Measurements from ENCODE around the gene KCNMA1. TPM values are rescaled to one million over a fixed set of nuclear protein-coding genes. Genes with fewer than 3 reads are reported as not detected.
"Not testable (repeated sequence)": the region's sequence is repeated elsewhere in the genome, so short reads cannot be mapped to it uniquely, and the experiment has no call there.

KCNMA1 gene
- total RNA-seq, 1 donor from 2014 or later, result 5.4 TPM

DNA sequence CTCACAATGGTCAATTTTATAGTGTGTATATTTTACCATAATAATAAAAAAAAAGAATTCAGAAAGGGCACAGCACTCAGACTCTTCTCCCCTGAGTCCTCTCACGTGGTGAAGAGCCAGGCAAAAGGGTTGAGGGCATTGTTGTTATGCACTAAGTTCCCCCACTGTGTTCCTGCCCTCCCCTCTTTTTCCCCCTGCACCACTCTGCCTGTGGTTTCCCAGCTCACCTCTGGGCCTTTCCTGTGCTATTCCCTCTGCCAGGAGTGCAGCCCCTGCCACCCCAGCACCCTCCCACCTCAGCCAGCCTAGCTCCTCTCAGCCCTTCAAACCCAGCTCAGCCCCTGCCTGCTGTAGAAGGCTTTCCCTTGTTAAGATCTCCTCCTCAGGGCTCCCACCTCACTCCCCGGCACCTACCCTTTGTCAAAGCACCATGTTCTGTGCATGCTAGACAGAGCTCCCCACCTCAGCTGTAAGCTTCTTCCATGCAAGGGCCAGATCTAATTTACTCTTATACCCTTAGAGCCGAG, 108.5 kb downstream of the KCNMA1 start:
- no peak for ATAC-seq

DNA sequence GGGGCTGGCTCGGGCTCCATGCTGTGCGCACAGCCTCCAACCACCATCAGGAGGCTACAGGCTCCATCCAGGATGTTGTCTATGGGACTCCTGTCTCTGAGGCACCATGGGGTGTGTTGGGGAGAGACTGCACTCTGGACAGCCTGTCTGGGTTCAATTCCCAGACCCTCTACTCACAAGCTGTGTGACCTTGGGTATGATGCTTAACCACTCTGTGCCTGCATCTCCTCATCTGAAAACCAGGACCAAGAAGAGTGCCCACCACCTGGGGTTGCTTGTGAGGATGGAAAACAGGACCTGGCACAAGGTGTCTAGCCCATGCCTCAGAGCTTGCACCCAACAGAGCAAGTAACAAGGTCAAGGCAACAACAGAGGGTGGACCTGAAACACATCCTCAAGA, 109.8 kb downstream of the KCNMA1 start:
- ATAC-seq, result peak; percentile 8

DNA sequence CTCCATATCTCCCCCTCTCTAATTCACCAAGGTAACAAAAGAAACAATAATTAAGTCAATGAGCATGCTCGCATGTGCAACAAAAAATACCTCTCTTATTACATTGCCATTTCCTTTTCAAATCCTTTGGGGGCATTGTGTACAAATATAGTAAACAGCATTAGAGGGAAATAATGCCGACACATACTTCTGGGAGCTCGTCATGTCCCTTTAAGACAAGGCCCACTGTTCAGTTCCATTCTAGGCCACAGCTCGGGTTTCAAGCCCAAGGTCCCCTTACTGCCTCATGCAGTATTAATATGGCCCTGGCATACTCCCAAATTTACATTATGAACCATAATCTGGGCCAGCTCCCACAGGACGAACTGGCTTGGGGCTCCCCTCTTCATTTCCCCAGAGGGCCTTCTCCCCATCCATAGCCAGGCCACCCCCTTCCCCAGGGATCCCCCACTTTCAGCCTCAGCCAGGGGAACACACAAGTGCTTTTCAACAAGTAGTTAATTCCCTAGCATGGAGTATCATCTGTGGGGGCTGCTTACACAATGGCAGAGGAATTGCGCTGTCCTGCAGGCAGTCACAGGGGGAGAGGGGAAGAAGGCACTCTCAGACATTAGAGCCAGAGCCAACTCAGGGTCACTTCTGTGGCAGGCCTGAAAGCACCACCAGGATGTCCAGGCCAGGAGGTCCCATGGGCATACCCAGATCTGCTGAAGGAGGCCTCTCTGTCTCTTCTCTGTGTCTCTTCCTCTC, 110.6 kb downstream of the KCNMA1 start:
- ATAC-seq, result no peak

DNA sequence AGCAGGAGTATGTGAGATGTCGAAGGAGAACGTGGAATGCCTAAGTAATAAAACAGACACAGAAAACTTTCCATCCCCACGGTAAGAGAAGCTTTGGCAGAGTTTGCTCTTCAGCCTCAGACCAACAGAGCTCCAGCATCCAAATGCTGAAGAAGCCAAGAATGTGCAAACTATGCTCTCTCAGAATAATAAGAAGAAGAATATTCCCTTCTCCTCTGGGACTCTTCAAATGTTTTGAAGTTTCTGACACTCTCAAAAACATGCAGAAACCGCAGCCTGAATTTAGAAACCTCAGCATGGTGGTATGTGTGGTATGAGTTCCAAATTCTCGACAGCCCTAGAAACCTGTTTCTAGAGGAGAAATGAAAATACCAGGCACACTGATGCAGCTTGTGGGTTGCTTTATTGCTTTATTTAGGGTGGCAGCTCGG, 113.3 kb downstream of the KCNMA1 start:
- ATAC-seq, result no peak

DNA sequence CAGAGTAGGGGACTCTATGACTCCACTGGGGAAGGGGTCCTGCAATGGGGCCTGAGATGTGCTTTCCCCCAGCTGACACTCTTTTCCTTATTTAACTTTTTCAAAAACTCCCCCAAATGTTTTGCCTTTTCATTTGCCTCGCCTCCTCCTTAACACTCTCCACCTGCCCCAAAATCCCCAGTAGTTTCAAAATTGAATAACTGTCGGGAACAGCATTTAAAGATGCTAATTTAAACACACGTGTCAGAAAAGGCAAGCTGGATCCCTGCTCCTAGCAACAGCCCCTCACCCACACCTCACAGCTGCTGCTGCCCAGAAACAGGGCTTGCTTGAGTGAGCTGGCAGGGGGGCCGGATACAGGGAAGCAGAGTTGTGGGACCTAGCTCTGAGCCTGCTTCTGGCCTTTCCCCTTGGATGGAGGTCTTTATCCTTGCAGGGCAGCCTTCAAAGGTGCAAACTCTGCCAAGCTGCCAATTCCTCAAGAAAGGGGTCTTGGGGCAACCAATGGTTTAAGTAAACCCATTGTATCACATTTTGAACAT, 115.3 kb downstream of the KCNMA1 start:
- ATAC-seq, result no peak

DNA sequence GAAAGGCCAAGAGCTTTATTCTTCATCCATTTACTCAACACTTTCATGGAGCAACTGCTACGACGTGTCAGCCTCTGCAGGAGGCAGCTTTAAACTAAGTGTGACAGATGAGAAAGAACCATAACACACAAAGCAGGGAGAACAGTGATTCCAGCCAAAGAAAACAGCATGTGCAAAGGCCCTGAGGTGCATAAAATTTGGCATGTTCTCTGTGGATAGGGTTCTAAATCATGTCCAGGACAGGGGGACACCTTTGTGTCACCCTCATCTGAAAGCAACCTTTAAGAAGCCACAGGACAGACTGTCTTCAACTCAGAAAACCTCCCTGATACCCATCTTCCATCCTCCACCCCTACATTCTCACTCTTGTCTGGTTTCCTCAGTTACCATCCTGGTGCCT, 116.6 kb downstream of the KCNMA1 start:
- no peak for ATAC-seq

DNA sequence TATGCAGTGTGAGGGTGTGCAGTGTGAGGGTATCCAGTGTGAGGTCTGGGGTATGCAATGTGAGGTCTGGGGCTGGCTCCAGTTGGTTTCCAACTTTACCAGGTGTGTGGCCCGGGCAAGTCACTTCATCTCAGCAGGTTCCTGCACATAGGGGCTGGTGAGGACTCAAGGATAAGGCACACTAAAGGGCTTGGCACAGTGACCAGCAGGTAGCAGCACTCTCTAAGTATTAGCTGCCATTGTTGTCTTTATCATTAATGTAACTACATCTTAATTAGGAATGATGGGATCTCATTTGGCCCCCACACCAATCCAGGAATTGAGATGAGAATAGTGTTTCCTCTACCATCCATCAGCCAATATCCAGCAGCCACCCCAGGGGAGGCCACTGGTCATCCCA, 117.3 kb downstream of the KCNMA1 start:
- ATAC-seq, result peak; percentile 35

DNA sequence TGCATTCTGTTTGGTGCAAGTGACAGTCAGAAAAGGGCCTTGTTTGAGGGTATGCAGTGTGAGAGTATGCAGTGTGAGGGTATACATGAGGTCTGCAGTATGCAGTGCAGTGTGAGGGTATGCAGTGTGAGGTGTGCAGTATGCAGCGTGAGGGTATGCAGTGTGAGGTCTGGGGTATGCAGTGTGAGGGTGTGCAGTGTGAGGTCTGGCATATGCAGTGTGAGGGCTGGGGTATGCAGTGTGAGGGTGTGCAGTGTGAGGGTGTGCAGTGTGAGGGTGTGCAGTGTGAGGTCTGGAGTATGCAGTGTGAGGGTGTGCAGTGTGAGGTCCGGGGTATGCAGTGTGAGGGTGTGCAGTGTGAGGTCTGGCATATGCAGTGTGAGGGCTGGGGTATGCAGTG, 117.8 kb downstream of the KCNMA1 start:
- ATAC-seq, result not testable (repeated sequence)

DNA sequence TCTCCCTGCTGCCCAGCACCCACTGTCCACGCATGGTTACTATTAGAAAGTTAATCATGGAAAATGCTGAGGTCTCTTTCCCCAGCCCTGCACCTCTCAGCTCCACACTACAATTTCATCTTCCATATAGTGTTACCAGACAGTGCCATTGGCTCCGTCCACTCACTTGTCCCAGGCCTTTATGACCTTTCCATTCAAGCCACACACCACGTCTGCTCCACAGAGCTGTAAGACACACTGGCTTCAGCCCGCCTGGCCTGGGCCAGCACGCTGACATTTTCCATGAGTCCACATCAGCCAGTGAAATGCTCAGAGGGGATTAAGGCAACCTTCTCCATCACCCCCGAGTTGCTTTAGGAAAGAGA, 118.7 kb downstream of the KCNMA1 start:
- no peak for ATAC-seq

DNA sequence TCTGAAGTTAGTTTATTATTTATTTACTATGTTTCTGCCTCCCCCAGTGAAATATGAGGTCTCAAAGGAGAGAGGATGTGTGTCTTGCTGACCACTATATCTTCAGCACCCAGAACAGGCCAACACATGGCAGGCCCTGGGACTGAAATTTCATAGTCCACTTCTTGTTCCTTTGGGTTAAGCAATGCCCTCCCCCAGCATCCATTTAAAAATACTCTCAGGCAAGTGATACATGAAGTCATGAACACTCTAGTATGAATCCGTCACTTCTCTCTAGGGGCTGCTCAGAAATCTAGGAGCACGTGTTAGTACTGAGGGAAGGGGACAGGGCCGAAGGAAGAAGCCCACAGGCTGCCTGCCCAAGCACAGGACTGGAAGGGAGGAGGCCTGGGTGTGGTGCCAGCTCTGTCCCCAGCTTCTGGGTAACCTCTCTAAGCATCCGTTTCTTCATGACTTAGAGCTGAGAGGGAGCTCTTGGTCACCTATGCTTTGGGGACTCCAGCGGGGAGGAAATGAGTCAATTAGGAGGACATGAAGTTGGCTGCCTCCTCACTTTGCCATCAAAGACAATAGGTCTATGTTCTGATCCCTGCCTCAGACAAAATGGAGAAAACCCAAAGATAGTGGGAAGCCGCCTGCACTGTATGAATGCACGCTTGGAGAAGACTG, 119.2 kb downstream of the KCNMA1 start:
- ATAC-seq, result no peak

DNA sequence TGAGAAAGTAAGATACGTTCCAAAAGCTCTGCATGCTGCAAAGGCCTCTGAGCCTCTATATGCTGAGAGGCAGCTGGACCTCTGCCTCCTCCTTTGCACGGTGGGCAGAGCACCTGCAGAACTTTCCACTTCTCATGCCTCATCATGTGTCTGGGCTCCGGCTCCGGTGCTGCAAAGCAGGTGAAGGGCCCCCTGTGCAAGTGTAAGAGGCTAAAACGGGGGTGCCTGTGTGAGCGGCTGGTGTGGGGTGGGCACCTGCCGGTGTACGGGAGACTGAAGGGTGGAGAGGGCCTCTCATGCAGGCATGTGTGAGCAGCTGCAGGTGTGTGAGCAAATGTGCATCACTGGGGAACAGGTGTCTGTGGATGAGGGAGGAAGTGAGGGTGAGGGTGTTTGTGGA, 121.0 kb downstream of the KCNMA1 start:
- ATAC-seq, result no peak

DNA sequence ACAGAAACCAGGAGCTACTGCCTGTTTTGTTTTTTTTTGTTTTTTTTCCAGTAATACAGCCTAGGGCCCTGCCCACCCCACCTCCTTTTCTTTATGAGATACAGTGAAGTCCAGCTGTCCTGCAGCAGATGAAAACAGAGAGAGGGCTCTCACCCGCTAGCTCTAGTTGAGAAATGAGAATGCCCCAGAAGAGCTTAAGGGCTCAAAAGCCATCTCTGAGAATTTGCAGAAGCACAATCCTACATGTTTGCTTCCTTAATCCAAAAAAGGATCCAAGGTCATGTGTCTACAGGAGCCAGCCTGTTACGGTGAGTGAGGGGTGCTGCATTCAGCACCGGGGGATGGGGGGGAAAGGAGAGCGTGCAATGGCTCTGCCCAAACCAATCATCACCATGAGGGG, 122.7 kb downstream of the KCNMA1 start:
- no peak for ATAC-seq

DNA sequence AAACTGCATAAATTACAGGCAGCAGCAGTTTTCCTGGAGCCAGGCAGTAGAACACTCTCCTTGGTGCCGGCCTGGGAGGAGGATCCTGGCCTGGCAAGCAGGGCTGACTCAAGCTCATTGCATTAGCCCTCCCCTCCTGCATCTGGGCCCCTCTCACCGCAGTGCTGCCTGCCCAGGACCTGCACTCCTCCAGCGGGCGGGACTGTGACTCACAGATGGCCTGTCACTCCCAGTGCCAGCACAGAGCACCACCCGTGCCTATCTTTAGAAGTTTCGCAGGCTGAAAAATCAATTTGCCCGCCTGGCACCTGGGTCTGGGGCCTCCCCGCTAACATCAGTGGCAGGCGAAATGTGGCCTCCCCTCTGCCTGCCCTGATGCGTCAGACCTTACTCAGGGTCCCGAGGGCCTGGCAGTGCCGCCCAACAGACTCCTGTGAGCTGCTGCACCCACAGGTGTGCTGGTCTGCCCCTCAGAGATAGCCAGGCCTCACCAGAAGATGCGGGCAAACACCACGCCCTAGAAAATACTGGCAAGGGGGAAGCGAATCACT, 123.8 kb downstream of the KCNMA1 start:
- peak; percentile 90 for ATAC-seq

DNA sequence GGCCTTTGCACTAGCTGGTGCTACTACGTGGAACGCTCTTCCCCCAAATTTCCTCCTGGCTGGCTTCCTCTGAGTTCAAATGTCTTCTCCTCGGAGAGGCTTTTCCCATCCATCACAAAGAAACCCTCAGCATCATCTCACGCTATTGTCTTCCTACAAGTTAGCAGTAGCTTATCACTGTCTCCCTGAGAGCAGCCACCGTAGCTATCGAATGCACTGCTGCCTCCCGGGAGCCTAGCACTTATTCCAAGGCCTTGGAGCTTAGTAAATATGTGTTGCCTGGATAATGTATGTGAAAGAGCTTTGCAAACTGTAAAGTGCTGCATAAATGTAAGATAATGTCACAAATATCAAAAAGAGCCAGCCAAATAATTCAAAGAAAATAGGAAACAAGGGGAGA, 124.4 kb downstream of the KCNMA1 start:
- ATAC-seq, result no peak

DNA sequence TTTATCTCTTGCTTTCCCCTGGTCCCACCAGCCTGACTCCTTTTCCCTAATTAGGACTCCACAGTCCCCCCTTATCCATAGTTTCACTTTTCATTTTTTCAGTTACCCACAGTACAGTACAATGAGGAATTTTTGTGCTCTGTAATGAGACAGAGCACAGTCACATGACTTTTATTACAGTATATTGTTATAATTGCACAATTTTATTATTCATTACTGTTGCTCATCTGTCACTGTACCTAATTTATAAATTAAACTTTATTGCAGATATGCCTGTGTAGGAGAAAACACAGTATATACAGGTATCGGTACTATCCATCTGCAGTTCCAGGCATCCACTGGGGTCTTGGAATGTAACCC, 125.4 kb downstream of the KCNMA1 start:
- ATAC-seq, result no peak

DNA sequence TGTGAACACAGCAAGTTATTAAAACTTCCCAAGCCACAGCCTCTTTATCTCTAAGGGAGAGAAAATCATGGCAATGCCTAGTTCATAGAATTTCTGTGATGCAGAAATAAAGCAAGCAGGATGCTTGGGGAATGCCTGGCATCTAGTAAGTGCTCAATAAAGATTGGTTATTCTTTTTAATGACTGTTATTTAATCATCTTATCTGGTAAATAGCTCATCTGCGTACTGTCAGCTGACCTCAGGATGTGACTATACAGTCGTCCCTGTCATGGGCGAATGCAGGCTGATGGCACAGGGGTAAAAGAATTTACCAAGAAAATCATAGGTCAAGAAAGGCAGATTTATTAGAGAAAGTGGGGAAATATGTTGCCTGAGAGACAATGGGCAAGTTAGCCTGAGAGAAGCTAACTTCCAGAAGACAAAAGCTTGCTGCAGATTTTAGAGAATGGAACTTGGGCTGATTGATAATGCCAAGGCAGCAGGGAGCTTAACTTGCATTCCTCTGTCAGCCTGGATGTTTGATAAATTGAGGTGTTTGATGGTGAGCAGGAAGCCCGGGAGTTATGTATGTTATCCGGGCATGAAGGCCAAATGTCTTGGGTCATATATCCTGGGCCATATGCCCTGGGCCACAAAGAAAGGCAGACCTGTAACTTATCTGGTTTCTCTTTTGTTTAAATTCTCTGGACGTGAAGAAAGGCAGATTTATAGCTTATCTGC, 126.0 kb downstream of the KCNMA1 start:
- ATAC-seq, result no peak

DNA sequence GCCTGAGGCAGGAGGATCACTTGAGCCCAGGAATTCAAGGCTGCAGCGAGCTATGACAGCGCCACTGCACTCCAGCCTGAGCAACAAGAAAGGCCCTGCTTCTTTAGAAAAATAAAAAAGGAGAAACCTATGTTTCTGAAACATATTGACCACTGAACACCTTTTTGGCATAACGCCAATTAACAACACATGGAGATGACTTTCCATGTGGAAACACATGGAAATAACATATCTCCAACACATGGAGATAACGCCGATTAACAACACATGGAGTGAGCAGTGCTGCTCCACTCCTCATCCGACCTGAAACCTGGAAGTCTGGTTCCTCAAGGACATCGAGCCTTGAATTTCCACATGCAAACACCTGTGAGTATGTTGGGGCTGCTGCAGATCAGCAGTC, 126.9 kb downstream of the KCNMA1 start:
- ATAC-seq, result no peak

DNA sequence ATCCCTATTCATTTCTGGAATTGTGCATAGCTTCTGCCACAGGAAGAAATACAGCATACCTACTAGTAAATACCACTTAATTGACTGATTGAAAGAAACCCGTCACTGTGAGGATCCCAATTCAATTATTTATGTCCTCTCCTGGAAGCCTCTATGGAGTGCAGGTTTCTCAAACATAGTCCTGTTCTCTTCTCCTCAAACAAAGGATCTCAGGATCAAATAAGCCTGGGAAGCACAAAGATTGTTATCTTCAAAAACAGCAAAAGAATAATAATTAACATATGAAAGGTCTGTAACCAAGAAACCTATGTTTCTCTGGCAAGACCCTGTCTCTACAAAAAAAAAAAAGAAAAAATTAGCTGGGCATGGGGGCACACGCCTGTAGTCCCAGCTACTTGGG, 127.3 kb downstream of the KCNMA1 start:
- no peak for ATAC-seq

DNA sequence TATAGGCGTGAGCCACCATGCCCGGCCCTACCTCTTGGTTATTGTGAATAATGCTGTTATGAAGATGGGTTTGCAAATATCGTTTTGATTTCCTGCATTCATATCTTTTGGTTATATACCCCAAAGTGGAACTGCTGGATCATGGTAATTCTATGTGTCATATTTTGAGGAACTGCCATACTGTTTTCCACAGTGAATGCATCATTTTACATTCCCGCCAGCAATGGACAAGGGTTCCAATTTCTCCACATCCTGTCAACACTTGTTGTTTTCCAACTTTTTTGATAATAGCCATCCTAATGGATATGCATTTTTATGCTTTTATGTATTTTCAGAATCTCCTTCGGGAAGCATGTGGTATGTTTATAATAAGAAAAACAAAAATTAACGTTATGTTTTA, 128.2 kb downstream of the KCNMA1 start:
- no peak for ATAC-seq

DNA sequence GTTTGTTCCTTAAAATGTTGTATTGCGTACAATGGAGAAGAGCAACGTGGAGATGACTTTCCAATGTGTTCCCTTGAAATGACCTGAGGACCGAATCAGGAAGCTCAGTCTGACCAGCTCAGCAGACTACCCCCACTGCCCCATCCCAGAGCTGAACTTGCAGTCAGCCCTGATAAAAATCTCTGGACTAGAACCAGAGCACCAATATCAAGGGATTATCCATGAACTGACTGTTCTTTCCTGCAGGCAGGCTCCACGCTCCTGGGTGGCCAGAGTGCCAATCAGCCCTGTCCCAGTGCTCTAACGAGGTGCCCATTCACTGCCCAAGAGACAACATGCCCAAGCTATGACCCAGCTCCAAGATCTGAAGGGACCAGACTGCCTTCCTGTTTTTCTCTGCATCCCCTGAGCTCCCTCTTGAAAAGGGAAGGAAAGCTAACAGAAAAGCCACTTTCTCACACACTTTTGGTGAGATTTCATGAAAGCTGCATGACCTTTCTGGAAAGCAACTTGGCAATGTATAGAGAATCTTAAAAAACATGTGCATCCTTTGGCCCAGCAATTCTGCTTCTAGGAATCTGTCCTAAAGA, 130.2 kb downstream of the KCNMA1 start:
- no peak for ATAC-seq

DNA sequence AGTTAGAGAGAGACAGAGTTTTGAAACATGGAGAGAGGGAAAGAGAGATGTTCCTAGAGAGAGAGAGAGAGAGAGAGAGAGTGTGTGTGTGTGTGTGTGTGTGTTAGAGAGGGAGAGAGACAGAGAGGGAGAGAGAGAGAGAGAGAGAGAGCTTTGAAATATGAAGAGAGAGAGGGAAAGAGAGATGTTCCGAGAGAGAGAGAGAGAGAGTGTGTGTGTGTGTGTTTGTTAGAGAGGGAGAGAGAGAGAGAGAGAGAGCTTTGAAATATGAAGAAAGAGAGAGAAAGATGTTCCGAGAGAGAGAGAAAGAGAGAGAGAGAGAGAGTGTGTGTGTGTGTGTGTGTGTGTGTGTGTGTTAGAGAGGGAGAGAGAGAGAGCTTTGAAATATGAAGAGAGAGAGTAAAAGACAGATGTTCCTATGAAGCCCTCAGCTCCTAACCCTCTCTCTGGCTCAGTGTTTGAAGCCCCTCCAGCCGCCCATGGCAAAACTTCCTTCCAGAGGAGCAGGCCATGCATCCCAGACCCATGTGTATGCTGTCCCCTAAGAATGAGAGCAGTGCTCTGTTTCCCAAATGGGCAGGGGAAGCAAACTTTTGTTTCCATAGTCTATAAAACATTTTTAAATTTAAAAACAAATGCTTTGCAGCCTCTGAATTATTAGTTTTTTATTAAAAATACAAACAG, 130.9 kb downstream of the KCNMA1 start:
- ATAC-seq, result no peak
